Loucy (cell line): Measurements from ENCODE around the gene TMEM245.

Source experiments
- EZH2phosphoT487 ChIP-seq: fragments of 200-600 bp; IDR thresholded peaks from 2 replicates; pipeline ENCODE4 v1.6.1; 2018; ENCODE audit warnings: antibody characterized with exemption, mild to moderate bottlenecking, moderate library complexity, borderline replicate concordance
- TF ChIP-seq, protein P1 (sequence below): fragments of 200-600 bp; sonication (generic); conservative IDR thresholded peaks from 2 replicates; pipeline ENCODE4 v1.5.1; 2014; ENCODE audit warnings: mild to moderate bottlenecking, antibody characterized with exemption, low read length

DNA sequence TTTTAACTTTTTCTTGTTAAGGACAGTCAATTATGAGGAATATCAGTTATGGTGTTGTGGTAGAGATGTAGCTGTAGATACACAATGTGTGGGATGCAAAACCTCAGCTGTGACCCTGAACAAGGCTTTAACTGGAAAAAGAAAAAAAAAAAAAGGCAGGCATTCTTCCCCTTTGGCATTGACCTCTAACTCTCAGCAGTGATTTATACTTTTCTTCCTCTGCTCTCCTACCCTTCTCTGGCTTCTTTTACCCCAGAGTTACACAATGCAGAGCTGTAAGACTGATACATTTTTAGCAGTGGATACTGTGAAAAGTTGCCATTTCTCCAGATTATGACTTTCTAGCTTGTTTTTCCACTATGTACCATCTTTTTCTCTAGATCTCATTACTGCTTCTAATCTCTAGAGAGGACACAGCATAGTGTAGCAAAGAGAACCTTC, 108.5 kb downstream of the TMEM245 start:
- TF ChIP-seq EZH2phosphoT487: no peak
- TF ChIP-seq, protein P1, sequence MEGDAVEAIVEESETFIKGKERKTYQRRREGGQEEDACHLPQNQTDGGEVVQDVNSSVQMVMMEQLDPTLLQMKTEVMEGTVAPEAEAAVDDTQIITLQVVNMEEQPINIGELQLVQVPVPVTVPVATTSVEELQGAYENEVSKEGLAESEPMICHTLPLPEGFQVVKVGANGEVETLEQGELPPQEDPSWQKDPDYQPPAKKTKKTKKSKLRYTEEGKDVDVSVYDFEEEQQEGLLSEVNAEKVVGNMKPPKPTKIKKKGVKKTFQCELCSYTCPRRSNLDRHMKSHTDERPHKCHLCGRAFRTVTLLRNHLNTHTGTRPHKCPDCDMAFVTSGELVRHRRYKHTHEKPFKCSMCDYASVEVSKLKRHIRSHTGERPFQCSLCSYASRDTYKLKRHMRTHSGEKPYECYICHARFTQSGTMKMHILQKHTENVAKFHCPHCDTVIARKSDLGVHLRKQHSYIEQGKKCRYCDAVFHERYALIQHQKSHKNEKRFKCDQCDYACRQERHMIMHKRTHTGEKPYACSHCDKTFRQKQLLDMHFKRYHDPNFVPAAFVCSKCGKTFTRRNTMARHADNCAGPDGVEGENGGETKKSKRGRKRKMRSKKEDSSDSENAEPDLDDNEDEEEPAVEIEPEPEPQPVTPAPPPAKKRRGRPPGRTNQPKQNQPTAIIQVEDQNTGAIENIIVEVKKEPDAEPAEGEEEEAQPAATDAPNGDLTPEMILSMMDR: no peak
